HL-60 (cell line): ENCODE measurements around the gene MYO3A.

Experiments used
- DNase-seq, 2 experiments: peaks; one replicate each; pipeline ENCODE4 v3.0.0-alpha.2; 2010 to 2020; ENCODE audit warnings: low read depth in 1 of 2, low spot score in 1 of 2
- H3K27ac ChIP-seq: fragments of 250-450 bp; sonication (Bioruptor Pico); replicated peaks from 2 replicates; pipeline ENCODE4 v1.5.1; 2020; ENCODE audit warnings: mild to moderate bottlenecking, moderate library complexity
- H3K27me3 ChIP-seq: fragments of 250-450 bp; sonication (Bioruptor Pico); 2 replicates; pipeline ENCODE4 v1.5.1; 2021; ENCODE audit warnings: mild to moderate bottlenecking, moderate library complexity; ENCODE audit not compliant: insufficient read depth, poor library complexity, severe bottlenecking
- H3K4me3 ChIP-seq: replicated peaks from 2 replicates; pipeline ENCODE4 v1.5.1; 2011; ENCODE audit warnings: mild to moderate bottlenecking, control low read depth, low read length; ENCODE audit not compliant: insufficient read depth
- CTCF ChIP-seq: IDR thresholded peaks from one replicate; pipeline ENCODE4 v1.5.1; 2011; ENCODE audit warnings: low read length, control low read depth, inconsistent platforms; ENCODE audit not compliant: insufficient read depth
- GABPA ChIP-seq: IDR thresholded peaks from 2 replicates; pipeline ENCODE4 v1.6.1; 2012; ENCODE audit warnings: low read depth
- POLR2AphosphoS5 ChIP-seq: IDR thresholded peaks from 2 replicates; pipeline ENCODE4 v1.6.1; 2012; ENCODE audit warnings: low read depth
- REST ChIP-seq: IDR thresholded peaks from 2 replicates; pipeline ENCODE4 v1.6.1; 2012; ENCODE audit warnings: low read depth; ENCODE audit not compliant: insufficient replicate concordance
- SPI1 ChIP-seq: IDR thresholded peaks from 2 replicates; pipeline ENCODE4 v1.6.1; 2012; ENCODE audit warnings: low read depth, mild to moderate bottlenecking, borderline replicate concordance

Gene MYO3A

GRCh38 chr10:26157734-26158133, 223.7 kb downstream of the MYO3A start:
- TF ChIP-seq SPI1 (no peak), REST (no peak), GABPA (no peak), CTCF (no peak)
- Histone ChIP-seq H3K27me3 (no peaks in the 10 kb centered on the region), H3K27ac (no peak overlapping the region), H3K4me3 (no peak overlapping the region)
- DNase-seq, result no peak

GRCh38 chr10:26169466-26169865, 235.4 kb downstream of the MYO3A start:
- TF ChIP-seq GABPA, result no peak
- TF ChIP-seq SPI1, result no peak
- TF ChIP-seq CTCF, result no peak
- TF ChIP-seq POLR2AphosphoS5, result no peak
- no peak for TF ChIP-seq REST
- no peak overlapping the region for H3K27ac ChIP-seq
- H3K4me3 ChIP-seq, result no peak overlapping the region
- H3K27me3 ChIP-seq, result no peaks in the 10 kb centered on the region
- DNase-seq, result no peak

- DNase-seq, result no peak
- Histone ChIP-seq H3K27ac (no peak overlapping the region), H3K27me3 (no peaks in the 10 kb centered on the region), H3K4me3 (no peak overlapping the region)
- TF ChIP-seq POLR2AphosphoS5 (no peak), REST (no peak), CTCF (no peak), SPI1 (no peak), GABPA (no peak)
These were observed 238.1 kb downstream of the MYO3A start for GRCh38 chr10:26172131-26172530.
